HEK293 (cell line): Measurements from ENCODE around the gene TIRAP.

Source experiments
- CTCF ChIA-PET: fragments of 350-600 bp; formaldehyde crosslinking; extraction: SDS; loops from one replicate; lab custom pipeline; 2021; ENCODE audit warnings: antibody characterized with exemption; lab: Yijun Ruan, JAX
- POLR2A ChIA-PET: fragments of 300-600 bp; formaldehyde crosslinking; extraction: SDS; loops from one replicate; lab custom pipeline; 2020; ENCODE audit warnings: antibody characterized with exemption, inconsistent platforms; lab: Yijun Ruan, JAX
- H3K27ac ChIP-seq: fragments of 200-500 bp; sonication (Bioruptor generic); 2 replicates; pipeline ENCODE4 v1.5.1; 2014; ENCODE audit warnings: low read depth, low read length, control low read depth, inconsistent platforms; ENCODE audit errors: extremely low read depth
- H3K36me3 ChIP-seq, 2 experiments: fragments of 200-500 bp in 1 of 2; sonication (Bioruptor generic) in 1 of 2; 1 replicate in 1 of 2; 2 replicates in 1 of 2; pipeline ENCODE4 v1.5.1; 2014 to 2017; ENCODE audit warnings: inconsistent platforms in 2 of 2, low read length in 2 of 2; ENCODE audit not compliant: control insufficient read depth in 2 of 2, insufficient read depth in 1 of 2
- H3K4me1 ChIP-seq: fragments of 200-500 bp; sonication (Bioruptor generic); 2 replicates; pipeline ENCODE4 v1.5.1; 2014; ENCODE audit warnings: mild to moderate bottlenecking, low read length, inconsistent platforms; ENCODE audit not compliant: control insufficient read depth, insufficient read depth
- H3K4me3 ChIP-seq: 2 replicates; pipeline ENCODE4 v1.5.1; 2011; ENCODE audit warnings: low read depth, mild to moderate bottlenecking, control low read depth, low read length, moderate library complexity
- H3K9me3 ChIP-seq: fragments of 200-500 bp; sonication (Bioruptor generic); 2 replicates; pipeline ENCODE4 v1.5.1; 2014; ENCODE audit warnings: low read depth, low read length, inconsistent platforms; ENCODE audit not compliant: control insufficient read depth, insufficient read depth
- EGR2 ChIP-seq: fragments of 450-650 bp; formaldehyde crosslinking; IDR thresholded peaks from 2 replicates; pipeline ENCODE4 v1.5.1; 2016; ENCODE audit warnings: low read depth, missing biosample characterization, missing genetic modification characterization
- GLIS2 ChIP-seq: fragments of 450-650 bp; formaldehyde crosslinking; IDR thresholded peaks from 2 replicates; pipeline ENCODE4 v1.5.1; 2016; ENCODE audit warnings: missing biosample characterization, missing genetic modification characterization
- MZF1 ChIP-seq: fragments of 450-650 bp; formaldehyde crosslinking; IDR thresholded peaks from 2 replicates; pipeline ENCODE4 v1.5.1; 2017; ENCODE audit warnings: missing biosample characterization, missing genetic modification characterization, borderline replicate concordance
- OSR2 ChIP-seq: fragments of 450-650 bp; formaldehyde crosslinking; IDR thresholded peaks from 2 replicates; pipeline ENCODE4 v1.5.1; 2016; ENCODE audit warnings: missing biosample characterization, missing genetic modification characterization
- PRDM2 ChIP-seq: fragments of 450-650 bp; formaldehyde crosslinking; IDR thresholded peaks from 2 replicates; pipeline ENCODE4 v1.5.1; 2016; ENCODE audit warnings: missing biosample characterization, missing genetic modification characterization, borderline replicate concordance
- ZBTB26 ChIP-seq: fragments of 450-650 bp; formaldehyde crosslinking; optimal IDR thresholded peaks from 2 replicates; pipeline ENCODE3; 2016; ENCODE audit warnings: missing biosample characterization, mild to moderate bottlenecking, missing genetic modification characterization
- ZBTB6 ChIP-seq: fragments of 450-650 bp; formaldehyde crosslinking; IDR thresholded peaks from 2 replicates; pipeline ENCODE4 v1.5.1; 2017; ENCODE audit warnings: missing biosample characterization, missing genetic modification characterization
- ZNF112 ChIP-seq: fragments of 450-650 bp; formaldehyde crosslinking; IDR thresholded peaks from 2 replicates; pipeline ENCODE4 v1.5.0; 2017; ENCODE audit warnings: missing biosample characterization, missing genetic modification characterization
- ZNF19 ChIP-seq: fragments of 450-650 bp; formaldehyde crosslinking; IDR thresholded peaks from 2 replicates; pipeline ENCODE4; 2016; ENCODE audit warnings: missing biosample characterization, missing genetic modification characterization, low read depth
- ZNF248 ChIP-seq: fragments of 450-650 bp; formaldehyde crosslinking; IDR thresholded peaks from 2 replicates; pipeline ENCODE4 v1.5.1; 2017; ENCODE audit warnings: missing biosample characterization, missing genetic modification characterization
- ZNF26 ChIP-seq: fragments of 450-650 bp; formaldehyde crosslinking; IDR thresholded peaks from 2 replicates; pipeline ENCODE4 v1.5.1; 2016; ENCODE audit warnings: missing biosample characterization, missing genetic modification characterization
- ZNF514 ChIP-seq: fragments of 450-650 bp; formaldehyde crosslinking; IDR thresholded peaks from 2 replicates; pipeline ENCODE4 v1.5.1; 2016; ENCODE audit warnings: missing biosample characterization, missing genetic modification characterization
- ZNF580 ChIP-seq: fragments of 450-650 bp; formaldehyde crosslinking; IDR thresholded peaks from 2 replicates; pipeline ENCODE4 v1.5.1; 2016; ENCODE audit warnings: missing biosample characterization, missing genetic modification characterization
- ZNF623 ChIP-seq: fragments of 450-650 bp; formaldehyde crosslinking; IDR thresholded peaks from 2 replicates; pipeline ENCODE4 v1.5.1; 2016; ENCODE audit warnings: missing biosample characterization, missing genetic modification characterization
- ZNF707 ChIP-seq: fragments of 450-650 bp; formaldehyde crosslinking; IDR thresholded peaks from 2 replicates; pipeline ENCODE4 v1.5.1; 2016; ENCODE audit warnings: missing biosample characterization, missing genetic modification characterization
- ZNF76 ChIP-seq: fragments of 450-650 bp; formaldehyde crosslinking; IDR thresholded peaks from 2 replicates; pipeline ENCODE4; 2016; ENCODE audit warnings: low read depth, missing biosample characterization, missing genetic modification characterization, borderline replicate concordance
- ZSCAN16 ChIP-seq: fragments of 450-650 bp; formaldehyde crosslinking; IDR thresholded peaks from 2 replicates; pipeline ENCODE4 v1.5.1; 2016; ENCODE audit warnings: missing biosample characterization, missing genetic modification characterization
- ZSCAN18 ChIP-seq: fragments of 450-650 bp; formaldehyde crosslinking; IDR thresholded peaks from 2 replicates; pipeline ENCODE4 v1.5.1; 2016; ENCODE audit warnings: missing biosample characterization, missing genetic modification characterization
- ZSCAN23 ChIP-seq: fragments of 450-650 bp; formaldehyde crosslinking; IDR thresholded peaks from 2 replicates; pipeline ENCODE4 v1.5.1; 2016; ENCODE audit warnings: missing biosample characterization, missing genetic modification characterization

Gene TIRAP

GRCh38 chr11:126233391-126233790, 49.5 kb upstream of the TIRAP start:
- TF ChIP-seq ZNF112 (tag by site-specific recombination) (no peak), ZBTB26 (no peak), ZNF248 (tag by site-specific recombination) (no peak), GLIS2 (tag by site-specific recombination) (no peak), ZNF580 (tag by site-specific recombination) (no peak)
- H3K4me1 ChIP-seq = peaks cover 5% of the 10 kb centered on the region
- no peaks in the 10 kb centered on the region for H3K9me3 ChIP-seq
- H3K4me3 ChIP-seq = no peak overlapping the region
- peaks cover 0 to 17% of the 10 kb centered on the region in 2 experiments; a peak in 1 of 3 replicates for H3K36me3 ChIP-seq
- ChIA-PET CTCF (no interaction called here), POLR2A (no interaction called here)
- no peak overlapping the region for H3K27ac ChIP-seq

- CTCF ChIA-PET = interaction anchor here (0.6 kb wide), 1 partner anchor 77 kb away, joined by 3 read pairs; no protein-coding TSS in a partner anchor
- Histone ChIP-seq H3K36me3 (peaks cover 0 to 44% of the 10 kb centered on the region in 2 experiments), H3K4me1 (no peaks in the 10 kb centered on the region), H3K27ac (no peak overlapping the region), H3K4me3 (no peak overlapping the region), H3K9me3 (no peaks in the 10 kb centered on the region)
- TF ChIP-seq ZSCAN18 (no peak), ZNF76 (tag by site-specific recombination) (no peak), ZNF26 (tag by site-specific recombination) (no peak), ZSCAN16 (tag by site-specific recombination) (no peak), EGR2 (tag by site-specific recombination) (no peak), OSR2 (no peak), ZNF514 (tag by site-specific recombination) (no peak), ZNF19 (tag by site-specific recombination) (no peak), PRDM2 (tag by site-specific recombination) (no peak), ZBTB6 (tag by site-specific recombination) (no peak), ZNF707 (tag by site-specific recombination) (no peak), ZNF623 (tag by site-specific recombination) (no peak), MZF1 (tag by site-specific recombination) (no peak), ZSCAN23 (tag by site-specific recombination) (no peak)
- POLR2A ChIA-PET = interaction anchor here (1.0 kb wide), 1 partner anchor 15 kb away, joined by 4 read pairs; no protein-coding TSS in a partner anchor
Measured at GRCh38 chr11:126246636-126247035, 36.3 kb upstream of the TIRAP start.
